ENCODE results near the gene VENTX. TPM values are rescaled to one million over a fixed set of nuclear protein-coding genes. Genes with fewer than 3 reads are reported as not detected.

VENTX gene
- total and polyA plus RNA-seq, 10 of the 15 experiments (the other 5 are each of a cell fraction or from before 2014, with no cell fraction given), result 0.05 TPM; not detected in 9

- Histone ChIP-seq H3K9ac (ENCODE audit: control insufficient read depth, insufficient read depth, low read length) (no peak overlapping the region), H3K4me3 (no peak overlapping the region), H4K20me1 (ENCODE audit: control insufficient read depth, insufficient read depth) (no peaks in the 10 kb centered on the region), H3K79me2 (ENCODE audit: control insufficient read depth, insufficient read depth, low read length) (no peaks in the 10 kb centered on the region), H3K9me3 (replicated peaks; ENCODE audit: control insufficient read depth, insufficient read depth, low read length) (no peaks in the 10 kb centered on the region), H3K4me1 (ENCODE audit: control insufficient read depth, insufficient read depth, low read length) (no peaks in the 10 kb centered on the region), H3K36me3 (ENCODE audit: control insufficient read depth in 2 of 2, insufficient read depth in 2 of 2, low read length in 1 of 2) (no peaks in the 10 kb centered on the region), H3K4me2 (ENCODE audit: control insufficient read depth, insufficient read depth) (no peak overlapping the region), H3K27me3 (replicated peaks in 1 of 2; ENCODE audit: control insufficient read depth in 2 of 2, insufficient read depth in 2 of 2, low read length in 1 of 2) (no peaks in the 10 kb centered on the region), H2AFZ (ENCODE audit: control insufficient read depth, low read depth, low read length) (no peak overlapping the region), H3K27ac (ENCODE audit: control insufficient read depth, insufficient read depth) (no peak overlapping the region)
- in situ Hi-C loops (cut with MboI) (no loop called here), intact Hi-C loops (cut with micrococcal nuclease; ENCODE audit: unreplicated experiment) (no loop called here)
- DNase-seq (ENCODE audit: low read depth, low spot score) (no peak), ATAC-seq (no peak), FAIRE-seq (no peak)
- WGBS (ENCODE audit: insufficient coverage, insufficient replicate concordance, low lambda C conversion rate, missing lambda C conversion rate), result 48% methylated on average over 25 of the region's 28 CpGs
- no peak for TF ChIP-seq SIN3A (IDR thresholded peaks at IDR 0.05; ENCODE audit: low read depth, low read length)
- TF ChIP-seq RAD51 (IDR thresholded peaks at IDR 0.05), result no peak
- no peak for TF ChIP-seq NR2F1 (conservative IDR thresholded peaks at IDR 0.05)
- no peak for TF ChIP-seq MTA3 (IDR thresholded peaks at IDR 0.05; ENCODE audit: borderline replicate concordance, low read length)
- ChIA-PET POLR2A (no interaction called here), CTCF (no interaction called here), RAD21 (ENCODE audit: unreplicated experiment) (no interaction called here), SMC1A (ENCODE audit: uncharacterized antibody, unreplicated experiment) (no interaction called here)
- BruUV-seq (replicated peaks), result no TSS peak
Measured at GRCh38 chr10:133214468-133215410, 22.9 kb upstream of the VENTX start.

GRCh38 chr10:133215586-133215985, 22.1 kb upstream of the VENTX start:
- H3K4me3 ChIP-seq, result no peak overlapping the region
- H2AFZ ChIP-seq (ENCODE audit: control insufficient read depth, low read depth, low read length), result no peak overlapping the region
- H3K27me3 ChIP-seq (replicated peaks in 1 of 2; ENCODE audit: control insufficient read depth in 2 of 2, insufficient read depth in 2 of 2, low read length in 1 of 2), result no peaks in the 10 kb centered on the region
- H3K79me2 ChIP-seq (ENCODE audit: control insufficient read depth, insufficient read depth, low read length), result no peaks in the 10 kb centered on the region
- H3K9me3 ChIP-seq (replicated peaks; ENCODE audit: control insufficient read depth, insufficient read depth, low read length), result no peaks in the 10 kb centered on the region
- in situ Hi-C loops (cut with MboI) (no loop called here), intact Hi-C loops (cut with micrococcal nuclease; ENCODE audit: unreplicated experiment) (no loop called here)
- ChIA-PET POLR2A (no interaction called here), RAD21 (ENCODE audit: unreplicated experiment) (no interaction called here), SMC1A (ENCODE audit: uncharacterized antibody, unreplicated experiment) (no interaction called here), CTCF (no interaction called here)
- H3K27ac ChIP-seq (ENCODE audit: control insufficient read depth, insufficient read depth), result no peak overlapping the region
- 78% methylated on average over 25 of the region's 27 CpGs for WGBS (ENCODE audit: insufficient coverage, insufficient replicate concordance, low lambda C conversion rate, missing lambda C conversion rate)
- no peaks in the 10 kb centered on the region for H3K4me1 ChIP-seq (ENCODE audit: control insufficient read depth, insufficient read depth, low read length)
- no peak overlapping the region for H3K4me2 ChIP-seq (ENCODE audit: control insufficient read depth, insufficient read depth)
- no peak for ATAC-seq
- DNase-seq (ENCODE audit: low read depth, low spot score), result no peak
- no peaks in the 10 kb centered on the region for H3K36me3 ChIP-seq (ENCODE audit: control insufficient read depth in 2 of 2, insufficient read depth in 2 of 2, low read length in 1 of 2)
- no TSS peak for BruUV-seq (replicated peaks)
- H4K20me1 ChIP-seq (ENCODE audit: control insufficient read depth, insufficient read depth), result no peaks in the 10 kb centered on the region
- H3K9ac ChIP-seq (ENCODE audit: control insufficient read depth, insufficient read depth, low read length), result no peak overlapping the region
- no peak for FAIRE-seq
- TF ChIP-seq BACH1 (IDR thresholded peaks at IDR 0.05; ENCODE audit: borderline replicate concordance) (no peak), FOXK2 (IDR thresholded peaks at IDR 0.05) (no peak), CEBPZ (IDR thresholded peaks at IDR 0.05; ENCODE audit: low read depth, low read length) (no peak), ATF2 (IDR thresholded peaks at IDR 0.05; ENCODE audit: low read length) (no peak), MEF2B (IDR thresholded peaks at IDR 0.05; ENCODE audit: partially characterized antibody, poor library complexity, severe bottlenecking) (no peak)
- TF ChIP-seq, protein P1, sequence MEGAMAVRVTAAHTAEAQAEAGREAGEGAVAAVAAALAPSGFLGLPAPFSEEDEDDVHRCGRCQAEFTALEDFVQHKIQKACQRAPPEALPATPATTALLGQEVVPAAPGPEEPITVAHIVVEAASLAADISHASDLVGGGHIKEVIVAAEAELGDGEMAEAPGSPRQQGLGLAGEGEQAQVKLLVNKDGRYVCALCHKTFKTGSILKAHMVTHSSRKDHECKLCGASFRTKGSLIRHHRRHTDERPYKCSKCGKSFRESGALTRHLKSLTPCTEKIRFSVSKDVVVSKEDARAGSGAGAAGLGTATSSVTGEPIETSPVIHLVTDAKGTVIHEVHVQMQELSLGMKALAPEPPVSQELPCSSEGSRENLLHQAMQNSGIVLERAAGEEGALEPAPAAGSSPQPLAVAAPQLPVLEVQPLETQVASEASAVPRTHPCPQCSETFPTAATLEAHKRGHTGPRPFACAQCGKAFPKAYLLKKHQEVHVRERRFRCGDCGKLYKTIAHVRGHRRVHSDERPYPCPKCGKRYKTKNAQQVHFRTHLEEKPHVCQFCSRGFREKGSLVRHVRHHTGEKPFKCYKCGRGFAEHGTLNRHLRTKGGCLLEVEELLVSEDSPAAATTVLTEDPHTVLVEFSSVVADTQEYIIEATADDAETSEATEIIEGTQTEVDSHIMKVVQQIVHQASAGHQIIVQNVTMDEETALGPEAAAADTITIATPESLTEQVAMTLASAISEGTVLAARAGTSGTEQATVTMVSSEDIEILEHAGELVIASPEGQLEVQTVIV (IDR thresholded peaks at IDR 0.05; ENCODE audit: borderline replicate concordance, partially characterized antibody), result no peak
